Urinary bladder (tissue), 4 donors: ENCODE results near the gene IL17RE. TPM values are rescaled to one million over a fixed set of nuclear protein-coding genes. Genes with fewer than 3 reads are reported as not detected.
"Not testable (repeated sequence)": the region's sequence is repeated elsewhere in the genome, so short reads cannot be mapped to it uniquely, and the experiment has no call there.

Source experiments
- DNase-seq: peaks from one replicate; pipeline ENCODE4 v3.0.0-alpha.2; 2015; ENCODE audit errors: extremely low spot score
- H3K27ac ChIP-seq: one replicate; pipeline ENCODE4 v1.5.1; 2013; ENCODE audit warnings: low read depth, mild to moderate bottlenecking, moderate library complexity
- H3K36me3 ChIP-seq: one replicate; pipeline ENCODE4 v1.6.1; 2013; ENCODE audit warnings: mild to moderate bottlenecking, moderate library complexity; ENCODE audit not compliant: insufficient read depth
- H3K4me1 ChIP-seq: one replicate; pipeline ENCODE4 v1.6.1; 2013; ENCODE audit warnings: mild to moderate bottlenecking, moderate library complexity; ENCODE audit not compliant: insufficient read depth
- H3K4me3 ChIP-seq: one replicate; pipeline ENCODE4 v1.5.1; 2013; ENCODE audit warnings: low read depth, low read length
- WGBS: extraction: QIAGEN DNeasy Blood & Tissue Kit; methylation state at CpG from one replicate; pipeline ENCODE4 v1.1.7; 2013; 5-methylcytosine and 5-hydroxymethylcytosine counted together
- polyA plus RNA-seq: library from polyadenylated mRNA; stranded (reverse); fragments of 200-250 nt; gene quantifications from one replicate; pipeline ENCODE4 v1.2.3, GENCODE V29; 2013
- total RNA-seq: library from RNA; depleted of rRNA; stranded (reverse); fragments of >200 nt; gene quantifications from one replicate; pipeline ENCODE4 v1.2.3, GENCODE V29; 2014
- donor health status: healthy with polysubstance abuse.
- donor health status: healthy.

The IL17RE gene
- total and polyA plus RNA-seq, 2 donors = 1.2 to 4.3 TPM

DNA sequence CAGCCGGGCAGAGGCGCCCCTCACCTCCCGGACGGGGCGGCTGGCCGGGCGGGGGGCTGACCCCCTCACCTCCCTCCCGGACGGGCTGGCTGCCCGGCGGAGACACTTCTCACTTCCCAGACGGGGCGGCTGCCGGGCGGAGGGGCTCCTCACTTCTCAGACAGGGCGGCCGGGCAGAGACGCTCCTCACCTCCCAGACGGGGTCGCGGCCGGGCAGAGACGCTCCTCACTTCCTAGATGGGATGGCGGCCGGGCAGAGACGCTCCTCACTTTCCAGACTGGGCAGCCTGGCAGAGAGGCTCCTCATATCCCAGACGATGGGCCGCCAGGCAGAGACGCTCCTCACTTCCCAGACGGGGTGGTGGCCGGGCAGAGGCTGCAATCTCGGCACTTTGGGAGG, 37.3 kb downstream of the IL17RE start:
- not testable (repeated sequence) for H3K27ac ChIP-seq, H3K36me3 ChIP-seq, H3K4me1 ChIP-seq, H3K4me3 ChIP-seq, DNase-seq
- WGBS = 95% methylated on average over 31 of the region's 32 CpGs

GRCh38 chr3:9940746-9941145, 38.1 kb downstream of the IL17RE start:
- H3K36me3 ChIP-seq = no peaks in the 10 kb centered on the region
- no peak overlapping the region for H3K4me3 ChIP-seq
- 95% methylated on average over 10 of the region's 10 CpGs for WGBS
- no peak for DNase-seq
- H3K4me1 ChIP-seq = no peaks in the 10 kb centered on the region
- no peak overlapping the region for H3K27ac ChIP-seq

DNA sequence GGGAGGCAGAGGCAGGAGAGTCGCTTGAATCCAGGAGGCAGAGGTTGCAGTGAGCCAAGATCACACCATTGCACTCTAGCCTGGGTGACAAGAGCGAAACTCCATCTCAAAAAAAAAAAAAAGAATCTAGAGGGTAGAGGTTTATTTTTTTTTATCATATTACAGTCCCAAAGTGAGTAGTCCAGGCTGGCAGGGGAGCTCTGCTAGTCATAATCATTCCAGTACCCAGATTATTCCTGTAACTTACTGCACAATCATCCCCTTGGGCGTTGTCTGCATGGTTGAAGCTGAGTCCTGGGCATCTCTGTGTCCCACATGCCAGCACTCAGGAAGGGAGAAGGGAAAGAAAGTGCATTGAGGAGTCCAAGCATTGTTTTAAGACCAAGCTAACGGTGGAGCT, 39.5 kb downstream of the IL17RE start:
- Histone ChIP-seq H3K4me3 (no peak overlapping the region), H3K4me1 (no peaks in the 10 kb centered on the region), H3K27ac (no peak overlapping the region), H3K36me3 (no peaks in the 10 kb centered on the region)
- WGBS = 80% methylated on average over 4 of the region's 4 CpGs
- DNase-seq = no peak

- no peak for DNase-seq
- WGBS = 87% methylated on average over 11 of the region's 11 CpGs
- Histone ChIP-seq H3K27ac (no peak overlapping the region), H3K4me1 (no peaks in the 10 kb centered on the region), H3K4me3 (no peak overlapping the region), H3K36me3 (no peaks in the 10 kb centered on the region)
Observed at GRCh38 chr3:9942934-9943690, 40.5 kb downstream of the IL17RE start.

- WGBS = 89% methylated on average over 11 of the region's 11 CpGs
- no peaks in the 10 kb centered on the region for H3K4me1 ChIP-seq
- H3K36me3 ChIP-seq = no peaks in the 10 kb centered on the region
- no peak overlapping the region for H3K27ac ChIP-seq
- no peak for DNase-seq
- H3K4me3 ChIP-seq = no peak overlapping the region
Observed at GRCh38 chr3:9944271-9944670, 41.6 kb downstream of the IL17RE start.

DNA sequence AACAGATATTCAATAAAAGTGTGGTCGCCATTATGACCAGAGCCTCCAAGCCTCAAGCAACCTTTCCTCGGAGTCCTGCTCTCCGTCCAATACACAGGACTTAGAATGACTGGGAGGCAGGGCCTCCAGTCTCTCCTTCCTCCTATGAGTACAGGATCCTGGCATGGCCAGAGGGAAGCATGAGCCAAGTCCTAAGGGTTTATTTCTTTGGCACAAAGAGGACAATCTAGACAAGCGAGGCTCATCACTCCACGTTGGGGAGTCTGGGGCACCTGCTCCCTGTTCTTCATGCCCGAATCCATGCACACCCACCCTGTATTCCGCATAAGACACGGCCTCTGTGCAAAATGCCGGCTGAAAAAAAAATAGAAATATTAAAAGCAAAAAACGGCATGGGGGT, 42.7 kb downstream of the IL17RE start:
- H3K4me3 ChIP-seq = no peak overlapping the region
- no peaks in the 10 kb centered on the region for H3K36me3 ChIP-seq
- 71% methylated on average over 10 of the region's 10 CpGs for WGBS
- no peak overlapping the region for H3K27ac ChIP-seq
- no peaks in the 10 kb centered on the region for H3K4me1 ChIP-seq
- DNase-seq = no peak

DNA sequence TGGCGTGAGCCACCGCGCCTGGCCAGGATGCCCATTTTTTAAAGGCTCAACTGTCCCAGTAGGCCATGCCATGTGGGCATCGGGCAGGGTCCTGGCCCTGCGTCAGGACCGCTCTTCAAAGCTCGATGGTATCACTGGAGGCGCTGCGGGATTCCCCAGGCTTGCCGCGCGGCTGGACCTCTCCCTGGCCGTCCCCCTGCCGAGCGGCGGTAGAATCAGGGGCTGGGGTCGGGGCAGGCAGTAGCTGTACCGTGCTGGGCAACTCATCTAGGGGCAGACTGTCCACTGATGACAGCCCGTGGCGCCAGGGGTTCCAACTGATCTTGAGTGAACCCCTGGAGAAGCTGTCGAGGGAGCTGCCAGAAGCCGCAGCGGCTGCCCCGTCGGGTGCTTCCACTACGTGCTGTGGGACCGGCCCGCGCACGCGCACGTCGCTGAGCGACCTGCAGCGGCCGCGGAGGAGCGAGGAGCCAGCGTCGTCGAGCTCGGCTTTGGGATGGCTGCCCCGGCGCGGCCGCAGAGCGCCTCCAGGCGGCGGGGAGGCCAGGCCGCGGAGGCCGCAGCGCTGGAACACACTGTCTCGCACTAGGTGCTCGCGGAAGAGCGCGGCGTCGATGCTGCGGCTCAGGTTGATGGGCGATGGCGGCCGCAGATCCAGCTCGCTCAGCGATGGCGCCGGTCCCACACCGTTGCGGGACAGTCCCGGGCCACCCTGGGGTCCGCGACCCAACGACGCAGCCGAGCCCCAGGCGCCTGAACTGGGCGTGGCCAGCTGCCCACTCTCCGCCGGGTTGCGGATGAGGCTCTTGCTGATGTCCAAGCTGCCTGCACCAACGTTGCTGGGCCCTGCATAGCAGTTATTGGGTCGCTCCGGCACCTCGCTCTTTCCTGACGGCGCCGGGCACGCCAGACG, 43.7 kb downstream of the IL17RE start:
- DNase-seq = peak; percentile 47
- H3K4me3 ChIP-seq = peak overlapping the region; percentile 61
- H3K4me1 ChIP-seq = no peaks in the 10 kb centered on the region
- no peaks in the 10 kb centered on the region for H3K36me3 ChIP-seq
- 7% methylated on average over 90 of the region's 90 CpGs for WGBS
- H3K27ac ChIP-seq = peak overlapping the region; percentile 55

DNA sequence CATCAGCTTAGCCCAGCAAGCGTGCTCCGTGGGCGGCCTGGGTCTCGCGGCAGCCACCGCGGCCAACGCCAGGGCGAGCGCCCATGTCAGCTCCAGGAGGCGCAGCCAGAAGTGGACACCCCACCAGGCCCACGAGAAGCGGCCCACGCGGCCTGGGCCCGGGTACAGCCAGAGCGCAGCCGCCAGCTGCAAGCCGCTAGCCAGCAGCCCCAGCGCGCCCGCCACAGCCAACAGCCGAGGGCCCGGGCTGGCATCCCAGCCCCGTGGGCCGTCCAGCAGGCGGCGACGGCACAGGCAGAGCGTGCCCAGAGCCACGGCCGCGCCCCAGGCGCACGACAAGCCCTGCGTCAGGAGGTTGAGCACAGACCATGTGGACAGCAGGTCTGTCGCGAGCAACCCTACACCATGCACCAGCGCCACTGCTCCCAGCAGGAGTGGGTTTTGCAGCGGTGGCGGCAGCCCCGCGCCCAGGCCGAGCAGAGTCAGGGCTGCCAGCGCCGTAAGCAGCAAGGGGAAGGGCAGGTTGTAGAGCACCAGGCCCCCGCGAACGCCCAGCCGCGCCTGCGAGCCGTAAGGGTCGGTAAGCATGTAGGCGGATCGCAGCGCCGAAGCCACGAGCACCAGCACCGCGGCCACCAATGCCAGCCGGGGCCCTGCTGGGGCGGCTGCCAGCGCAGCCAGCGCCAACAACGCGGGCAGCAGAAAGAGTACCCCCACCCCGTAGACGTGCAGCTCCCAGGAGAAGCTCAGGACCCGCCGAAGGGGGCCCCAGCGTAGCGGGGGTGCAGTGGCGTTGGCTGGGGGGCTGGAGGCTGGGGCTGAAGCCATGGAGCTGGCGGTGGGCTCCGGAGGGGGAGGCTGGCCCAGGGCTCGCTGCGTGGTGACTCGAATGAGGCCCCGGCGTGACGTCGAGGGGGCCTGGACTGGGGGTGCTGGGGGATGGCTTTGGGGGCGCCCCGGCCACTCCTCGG, 44.7 kb downstream of the IL17RE start:
- peaks cover 4% of the 10 kb centered on the region for H3K4me1 ChIP-seq
- no peaks in the 10 kb centered on the region for H3K36me3 ChIP-seq
- 29% methylated on average over 86 of the region's 86 CpGs for WGBS
- no peak for DNase-seq
- H3K4me3 ChIP-seq = peak overlapping the region; percentile 61
- peak overlapping the region; percentile 55 for H3K27ac ChIP-seq

- DNase-seq = no peak
- Histone ChIP-seq H3K4me1 (peaks cover 4% of the 10 kb centered on the region), H3K36me3 (no peaks in the 10 kb centered on the region), H3K27ac (no peak overlapping the region), H3K4me3 (no peak overlapping the region)
- WGBS = 87% methylated on average over 3 of the region's 3 CpGs
Observed at GRCh38 chr3:9948586-9948985, 45.9 kb downstream of the IL17RE start.

- H3K4me3 ChIP-seq = no peak overlapping the region
- DNase-seq = no peak
- H3K36me3 ChIP-seq = no peaks in the 10 kb centered on the region
- 91% methylated on average over 7 of the region's 7 CpGs for WGBS
- peaks cover 4% of the 10 kb centered on the region for H3K4me1 ChIP-seq
- no peak overlapping the region for H3K27ac ChIP-seq
Observed at GRCh38 chr3:9949115-9949514, 46.5 kb downstream of the IL17RE start.

- Histone ChIP-seq H3K4me3 (no peak overlapping the region), H3K4me1 (peaks cover 4% of the 10 kb centered on the region), H3K27ac (no peak overlapping the region), H3K36me3 (no peaks in the 10 kb centered on the region)
- DNase-seq = no peak
- 78% methylated on average over 9 of the region's 9 CpGs for WGBS
Observed at GRCh38 chr3:9949626-9950025, 47.0 kb downstream of the IL17RE start.

- Histone ChIP-seq H3K4me1 (peaks cover 4% of the 10 kb centered on the region), H3K36me3 (no peaks in the 10 kb centered on the region), H3K4me3 (no peak overlapping the region), H3K27ac (no peak overlapping the region)
- no peak for DNase-seq
- 45% methylated on average over 7 of the region's 7 CpGs for WGBS
Observed at GRCh38 chr3:9951126-9951525, 48.5 kb downstream of the IL17RE start.

GRCh38 chr3:9951598-9951961, 48.9 kb downstream of the IL17RE start:
- no peak for DNase-seq
- 29% methylated on average over 10 of the region's 10 CpGs for WGBS
- no peak overlapping the region for H3K27ac ChIP-seq
- no peaks in the 10 kb centered on the region for H3K36me3 ChIP-seq
- H3K4me1 ChIP-seq = peaks cover 4% of the 10 kb centered on the region
- H3K4me3 ChIP-seq = peak overlapping the region; percentile 53
